ENCODE data around the gene PACSIN1. TPM values are rescaled to one million over a fixed set of nuclear protein-coding genes. Genes with fewer than 3 reads are reported as not detected.

The PACSIN1 gene
- total RNA-seq, 4 donors from 2014 or later, result 0.11 to 0.40 TPM; not detected in 2

GRCh38 chr6:34438705-34439104 is 27.2 kb upstream of the PACSIN1 start:
- H3K9me3 ChIP-seq, result no peaks in the 10 kb centered on the region
- no peaks in the 10 kb centered on the region for H3K36me3 ChIP-seq
- H3K27ac ChIP-seq, result no peak overlapping the region
- no peak for TF ChIP-seq POLR2AphosphoS5 (IDR thresholded peaks at IDR 0.05)
- no peak for TF ChIP-seq POLR2A (IDR thresholded peaks at IDR 0.05)
- no peak for TF ChIP-seq CTCF (IDR thresholded peaks at IDR 0.05)
- no peak for TF ChIP-seq EP300 (IDR thresholded peaks at IDR 0.05)
- no peaks in the 10 kb centered on the region for H3K27me3 ChIP-seq
- 66% methylated on average over 4 of the region's 4 CpGs for whole genome bisulfite sequencing
- no peaks in the 10 kb centered on the region for H3K4me1 ChIP-seq
- H3K4me3 ChIP-seq, result no peak overlapping the region
- no peak for DNase-seq (ENCODE audit: low spot score in 2 of 2)

GRCh38 chr6:34439442-34439841 is 26.4 kb upstream of the PACSIN1 start:
- TF ChIP-seq EP300 (IDR thresholded peaks at IDR 0.05), result no peak
- no peak for TF ChIP-seq CTCF (IDR thresholded peaks at IDR 0.05)
- no peak for TF ChIP-seq POLR2AphosphoS5 (IDR thresholded peaks at IDR 0.05)
- no peak for TF ChIP-seq POLR2A (IDR thresholded peaks at IDR 0.05)
- WGBS, result 100% methylated on average over 2 of the region's 3 CpGs
- no peaks in the 10 kb centered on the region for H3K27me3 ChIP-seq
- H3K36me3 ChIP-seq, result no peaks in the 10 kb centered on the region
- no peaks in the 10 kb centered on the region for H3K4me1 ChIP-seq
- H3K9me3 ChIP-seq, result no peaks in the 10 kb centered on the region
- DNase-seq (ENCODE audit: low spot score in 2 of 2), result no peak
- H3K4me3 ChIP-seq, result no peak overlapping the region
- H3K27ac ChIP-seq, result no peak overlapping the region

- Histone ChIP-seq H3K9me3 (no peaks in the 10 kb centered on the region), H3K27ac (no peak overlapping the region), H3K4me3 (no peak overlapping the region), H3K27me3 (no peaks in the 10 kb centered on the region), H3K36me3 (no peaks in the 10 kb centered on the region), H3K4me1 (no peaks in the 10 kb centered on the region)
- WGBS, result 59% methylated on average over 5 of the region's 5 CpGs
- DNase-seq (ENCODE audit: low spot score in 2 of 2), result no peak
- TF ChIP-seq POLR2AphosphoS5 (IDR thresholded peaks at IDR 0.05) (no peak), EP300 (IDR thresholded peaks at IDR 0.05) (no peak), POLR2A (IDR thresholded peaks at IDR 0.05) (no peak), CTCF (IDR thresholded peaks at IDR 0.05) (no peak)
Observed at GRCh38 chr6:34441526-34441925, 24.4 kb upstream of the PACSIN1 start.

DNA sequence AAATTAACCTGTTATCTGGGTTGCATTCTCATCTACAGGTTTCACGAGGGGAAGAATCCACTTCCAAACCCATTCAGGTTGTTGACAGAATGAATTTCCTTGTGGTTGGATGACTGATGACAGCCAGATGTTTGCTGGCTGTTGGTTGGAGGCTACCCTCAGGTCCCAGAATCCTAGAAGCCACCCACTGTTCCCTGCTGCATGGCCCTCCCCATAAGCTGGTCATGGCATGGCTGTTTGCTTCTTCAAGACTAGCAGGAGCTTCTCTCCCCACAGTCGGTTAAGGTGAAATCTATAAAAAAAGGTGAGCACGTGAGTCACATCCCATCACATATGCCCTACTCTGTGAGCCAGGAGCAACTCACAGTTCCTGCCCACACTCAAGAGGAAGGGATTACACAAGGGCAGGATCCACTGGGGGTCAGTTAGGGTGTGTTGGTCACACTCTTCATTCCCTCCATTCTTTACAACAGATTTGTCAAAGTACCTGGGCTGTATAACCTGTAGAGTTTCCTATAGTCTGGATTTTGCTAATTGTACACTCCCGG is 20.5 kb upstream of the PACSIN1 start:
- H3K27ac ChIP-seq, result no peak overlapping the region
- DNase-seq (ENCODE audit: low spot score in 2 of 2), result no peak
- no peaks in the 10 kb centered on the region for H3K4me1 ChIP-seq
- no peaks in the 10 kb centered on the region for H3K9me3 ChIP-seq
- H3K4me3 ChIP-seq, result no peak overlapping the region
- H3K36me3 ChIP-seq, result no peaks in the 10 kb centered on the region
- 72% methylated on average over 4 of the region's 4 CpGs for WGBS
- TF ChIP-seq POLR2A (IDR thresholded peaks at IDR 0.05) (no peak), CTCF (IDR thresholded peaks at IDR 0.05) (no peak), EP300 (IDR thresholded peaks at IDR 0.05) (no peak), POLR2AphosphoS5 (IDR thresholded peaks at IDR 0.05) (no peak)
- H3K27me3 ChIP-seq, result no peaks in the 10 kb centered on the region

- Histone ChIP-seq H3K36me3 (no peaks in the 10 kb centered on the region), H3K27ac (no peak overlapping the region), H3K4me1 (no peaks in the 10 kb centered on the region), H3K9me3 (no peaks in the 10 kb centered on the region), H3K27me3 (no peaks in the 10 kb centered on the region), H3K4me3 (no peak overlapping the region)
- no peak for DNase-seq (ENCODE audit: low spot score in 2 of 2)
- TF ChIP-seq POLR2AphosphoS5 (IDR thresholded peaks at IDR 0.05) (no peak), CTCF (IDR thresholded peaks at IDR 0.05) (no peak), POLR2A (IDR thresholded peaks at IDR 0.05) (no peak), EP300 (IDR thresholded peaks at IDR 0.05) (no peak)
- 74% methylated on average over 7 of the region's 7 CpGs for WGBS
Observed at GRCh38 chr6:34447386-34447785, 18.5 kb upstream of the PACSIN1 start.
